DMS153 treated with DMSO at 0.1 percent for 48 hours (cell line): Measurements from ENCODE around the gene CSF2.

Experiments used
- DNase-seq: peaks from one replicate; lab custom pipeline; 2025; ENCODE audit not compliant: unreplicated experiment; lab: John Stamatoyannopoulos, UW

The CSF2 gene

GRCh38 chr5:132073231-132074013, at the start of gene CSF2:
Gene CSF2, plus strand, starts transcription at chr5:132073789. Its CDS starts 35 bp downstream, at chr5:132073824.
- DNase-seq: no peak

- no peak for DNase-seq
These were observed 49.5 kb upstream of the CSF2 start for GRCh38 chr5:132024117-132024435.

GRCh38 chr5:132024789-132025402, 48.7 kb upstream of the CSF2 start:
- no peak for DNase-seq

GRCh38 chr5:132025403-132025971, 48.1 kb upstream of the CSF2 start:
- no peak for DNase-seq

- no peak for DNase-seq
These were observed 47.0 kb upstream of the CSF2 start for GRCh38 chr5:132026516-132027008.

GRCh38 chr5:132027027-132027426, 46.6 kb upstream of the CSF2 start:
- no peak for DNase-seq

GRCh38 chr5:132029609-132030330, 43.8 kb upstream of the CSF2 start:
- DNase-seq: no peak

- DNase-seq: no peak
These were observed 43.0 kb upstream of the CSF2 start for GRCh38 chr5:132030610-132031009.

GRCh38 chr5:132032196-132032595, 41.4 kb upstream of the CSF2 start:
- DNase-seq: no peak

- DNase-seq: no peak
These were observed 40.5 kb upstream of the CSF2 start for GRCh38 chr5:132033122-132033521.

- DNase-seq: no peak
These were observed 36.2 kb upstream of the CSF2 start for GRCh38 chr5:132037353-132037752.

GRCh38 chr5:132044207-132044606, 29.4 kb upstream of the CSF2 start:
- no peak for DNase-seq

GRCh38 chr5:132046880-132047299, 26.7 kb upstream of the CSF2 start:
- DNase-seq: no peak

- DNase-seq: no peak
These were observed 24.5 kb upstream of the CSF2 start for GRCh38 chr5:132049093-132049492.

- no peak for DNase-seq
These were observed 24.0 kb upstream of the CSF2 start for GRCh38 chr5:132049559-132049958.

GRCh38 chr5:132050136-132050535, 23.5 kb upstream of the CSF2 start:
- no peak for DNase-seq

GRCh38 chr5:132050661-132051552, 22.7 kb upstream of the CSF2 start:
- no peak for DNase-seq

GRCh38 chr5:132052520-132052919, 21.1 kb upstream of the CSF2 start:
- DNase-seq: no peak

- no peak for DNase-seq
These were observed 20.1 kb upstream of the CSF2 start for GRCh38 chr5:132053483-132053882.

- no peak for DNase-seq
These were observed 19.4 kb upstream of the CSF2 start for GRCh38 chr5:132054031-132054696.
